ENCODE results near the gene PLEKHH3.
"Not testable (repeated sequence)": the region's sequence is repeated elsewhere in the genome, so short reads cannot be mapped to it uniquely, and the experiment has no call there.

PLEKHH3 gene

GRCh38 chr17:42629411-42630009 lies 47.3 kb downstream of the PLEKHH3 start:
- no peak for DNase-seq

DNA sequence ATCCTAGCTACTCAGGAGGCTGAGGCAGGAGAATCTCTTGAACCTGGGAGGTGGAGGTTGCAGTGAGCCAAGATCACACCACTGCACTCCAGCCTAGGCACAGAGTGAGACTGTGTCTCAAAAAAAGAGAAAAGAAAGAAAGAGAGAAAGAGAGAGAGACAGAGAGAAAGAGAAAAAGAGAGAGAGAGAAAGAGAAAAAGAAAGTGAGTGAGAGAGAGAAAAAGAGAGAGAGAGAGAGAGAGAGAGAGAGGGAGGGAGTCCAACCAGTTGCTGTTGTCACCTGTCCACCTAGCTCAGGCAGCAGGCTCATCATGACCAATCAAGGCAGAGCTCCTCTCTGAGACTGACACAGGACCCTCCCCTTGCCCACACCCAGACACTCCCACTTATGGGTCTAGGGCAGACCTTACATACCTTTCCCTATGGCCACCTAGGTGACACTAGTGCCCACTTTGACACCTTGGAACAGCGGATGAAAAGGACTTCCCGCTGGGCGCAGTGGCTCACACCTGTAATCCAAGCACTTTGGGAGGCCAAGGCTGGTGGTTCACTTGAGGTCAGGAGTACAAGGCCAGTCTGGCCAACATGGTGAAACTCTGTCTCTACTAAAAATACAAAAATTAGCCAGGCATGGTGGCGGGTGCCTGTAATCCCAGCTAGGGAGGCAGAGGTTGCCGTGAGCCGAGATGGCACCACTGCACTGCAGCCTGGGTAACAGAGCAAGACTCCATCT lies 49.6 kb downstream of the PLEKHH3 start:
- DNase-seq = not testable (repeated sequence)

DNA sequence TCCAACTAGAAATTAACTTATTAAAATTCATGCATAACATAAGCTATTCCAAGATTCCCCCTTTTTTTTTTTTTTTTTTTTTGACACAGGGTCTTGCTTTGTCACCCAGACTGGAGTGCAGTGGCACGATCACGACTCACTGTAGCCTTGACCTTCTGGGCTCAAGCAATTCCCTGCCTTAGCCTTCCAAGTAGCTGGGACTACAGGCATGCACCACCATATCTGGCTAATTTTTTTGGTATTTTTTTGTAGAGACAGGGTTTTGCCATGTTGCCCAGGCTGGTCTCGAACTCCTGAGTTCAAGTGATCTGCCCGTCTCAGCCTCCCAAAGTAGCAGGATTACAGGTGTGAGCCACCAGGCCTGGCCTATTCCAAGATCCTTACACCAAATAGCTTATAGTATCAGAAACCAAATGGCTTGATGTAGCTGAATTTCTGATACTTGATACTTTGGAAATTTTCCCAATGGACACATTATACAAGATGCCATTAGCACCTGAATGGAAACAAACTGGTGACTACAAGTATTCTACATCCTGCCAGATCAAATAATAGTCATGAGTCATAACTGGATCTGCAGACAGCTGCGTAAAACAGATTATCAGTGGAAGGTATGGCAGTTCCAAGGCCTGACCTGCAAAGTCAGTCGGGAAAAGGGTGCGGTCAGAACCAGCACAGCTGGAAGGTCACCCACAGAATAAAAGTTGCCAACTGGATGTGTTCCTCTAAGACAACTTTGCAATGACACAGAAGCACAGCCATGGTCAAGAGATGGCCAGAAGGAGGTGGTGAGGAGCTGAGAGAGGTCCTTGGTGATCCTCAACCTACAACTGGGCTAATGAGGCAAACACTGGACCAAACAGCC lies 52.8 kb downstream of the PLEKHH3 start:
- no peak for DNase-seq

- DNase-seq = no peak
These were observed 53.5 kb downstream of the PLEKHH3 start for GRCh38 chr17:42623271-42623670.

GRCh38 chr17:42621987-42622386 lies 54.8 kb downstream of the PLEKHH3 start:
- DNase-seq = not testable (repeated sequence)

DNA sequence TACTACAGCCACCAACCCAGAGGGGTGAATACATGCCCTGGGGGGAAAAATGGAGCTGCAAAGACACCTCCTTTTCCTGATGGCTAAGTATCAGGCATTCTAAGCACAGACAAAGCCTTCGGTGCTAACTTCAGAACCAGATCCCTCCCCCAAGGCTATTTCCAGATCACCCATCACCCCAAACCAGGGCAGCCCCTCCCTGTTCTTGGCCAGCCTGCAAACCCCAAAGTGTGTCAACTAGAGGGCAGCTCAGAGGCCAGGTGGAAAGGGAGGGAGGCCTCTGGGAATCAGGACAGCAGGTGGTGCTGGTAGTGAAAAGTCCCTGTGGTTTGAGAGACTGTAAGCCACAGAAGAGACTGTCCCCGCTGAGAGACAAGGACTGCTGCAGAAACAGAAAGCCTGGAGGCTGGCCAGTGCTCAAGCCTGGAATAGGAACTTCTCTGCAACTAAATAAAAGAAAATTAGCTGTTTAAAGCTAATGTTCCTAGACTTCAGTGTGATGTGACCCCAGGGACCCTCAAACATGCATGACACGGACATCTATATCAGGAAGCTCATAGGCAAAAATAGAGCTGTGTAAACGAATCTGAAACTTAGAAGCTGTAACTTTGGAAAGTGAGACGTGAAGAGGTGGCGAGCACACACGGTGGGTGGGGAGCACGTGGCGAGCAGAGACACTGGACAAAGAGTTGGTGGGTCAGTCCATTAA lies 58.2 kb downstream of the PLEKHH3 start:
- DNase-seq = peak; percentile 34

DNA sequence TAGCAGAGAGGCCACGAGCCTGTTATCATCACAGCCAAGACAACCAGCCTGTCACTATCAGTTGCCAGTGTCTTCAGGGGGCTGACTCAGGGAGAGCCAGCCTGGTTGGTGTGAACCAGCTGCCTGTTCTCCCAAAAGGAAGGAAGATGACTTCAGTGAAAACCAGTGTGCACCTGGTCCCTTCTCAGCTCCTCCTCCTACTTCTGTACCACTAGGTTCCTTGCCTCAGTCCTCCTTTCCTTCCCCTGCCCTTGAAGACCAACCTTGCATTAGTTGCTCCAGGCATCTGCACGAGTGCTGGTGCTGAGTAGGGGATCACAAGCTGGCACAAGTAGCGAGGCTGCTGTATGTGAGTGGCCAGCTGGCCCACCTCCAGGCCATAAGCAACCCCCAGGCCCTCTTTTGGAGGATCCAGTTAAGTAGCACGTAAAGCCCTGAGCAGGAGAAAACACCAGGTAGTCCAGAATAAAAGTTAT lies 58.8 kb downstream of the PLEKHH3 start:
- peak; percentile 7 for DNase-seq

Measured in eye (tissue), 1 donor.